HepG2 (cell line): ENCODE results near the gene DNAAF8. TPM values are rescaled to one million over a fixed set of nuclear protein-coding genes. Genes with fewer than 3 reads are reported as not detected.

Experiments
- ATAC-seq: fragments of 200-7000 bp; cut with Tn5 transposase; 3 replicates; pipeline ENCODE4 v1.9.1; 2020; ENCODE audit warnings: mild to moderate bottlenecking, moderate library complexity
- BruUV-seq: library from RNA; stranded (reverse); fragments of 400-500 nt; replicated peaks from 2 replicates; lab custom pipeline; 2021; lab: Mats Ljungman, UMichigan
- CTCF ChIA-PET: fragments of 300-600 bp; formaldehyde crosslinking; extraction: SDS; loops from one replicate; lab custom pipeline; 2021; ENCODE audit warnings: low total read pairs, inconsistent platforms, low intra/inter-chr PET ratio; lab: Yijun Ruan, JAX
- POLR2A ChIA-PET: fragments of 350-600 bp; sonication (Branson Sonifier 250); formaldehyde crosslinking; loops from one replicate; lab custom pipeline; 2020; ENCODE audit warnings: antibody characterized with exemption, inconsistent platforms; lab: Yijun Ruan, JAX
- DNase-seq: peaks from one replicate; pipeline ENCODE4 v3.0.0-alpha.2; 2015; ENCODE audit warnings: low spot score
- FAIRE-seq: peaks from 3 replicates; lab custom pipeline; 2011; peaks lifted over from hg19 to GRCh38; lab: Jason Lieb, UNC
- H2AFZ ChIP-seq: one replicate; pipeline ENCODE4 v1.6.1; 2011; ENCODE audit warnings: low read length, inconsistent platforms
- H3K27ac ChIP-seq: fragments of 300-600 bp; 3 replicates; pipeline ENCODE4 v1.8.0; 2011; ENCODE audit warnings: mixed run types, mild to moderate bottlenecking, mixed read lengths, low read length, inconsistent platforms; ENCODE audit not compliant: insufficient read depth; ENCODE audit errors: extremely low read length
- H3K27me3 ChIP-seq, 2 experiments: fragments of 200-600 bp in 1 of 2; 2 replicates in 1 of 2; 3 replicates in 1 of 2; pipeline versions ENCODE4 v1.6.0 to v1.8.0; 2011; ENCODE audit warnings: low read length in 2 of 2, mild to moderate bottlenecking in 2 of 2, moderate library complexity in 2 of 2, inconsistent platforms in 1 of 2; ENCODE audit not compliant: insufficient read depth in 2 of 2, control insufficient read depth in 1 of 2
- H3K36me3 ChIP-seq, 2 experiments: fragments of 200-600 bp in 1 of 2; replicated peaks in 1 of 2; 2 replicates in 1 of 2; 3 replicates in 1 of 2; pipeline versions ENCODE4 v1.5.1 to v1.8.0; 2011; ENCODE audit warnings: low read length in 2 of 2, inconsistent platforms in 1 of 2; ENCODE audit not compliant: insufficient read depth in 2 of 2, control insufficient read depth in 1 of 2
- H3K4me1 ChIP-seq: 2 replicates; pipeline ENCODE4 v1.5.1; 2012; ENCODE audit warnings: low read length, inconsistent platforms; ENCODE audit not compliant: insufficient read depth
- H3K4me2 ChIP-seq: 2 replicates; pipeline ENCODE4 v1.6.0; 2011; ENCODE audit warnings: low read depth, low read length, inconsistent platforms
- H3K4me3 ChIP-seq, 3 experiments: fragments of 200-600 bp in 1 of 3; sonication (generic), shearing (Covaris generic) in 1 of 3; replicated peaks in 1 of 3; 2 replicates each; pipeline ENCODE4 v1.5.1; 2011 to 2016; ENCODE audit warnings: low read length in 3 of 3, inconsistent platforms in 2 of 3, low read depth in 2 of 3, mild to moderate bottlenecking in 2 of 3, control low read depth in 1 of 3, mixed read lengths in 1 of 3; ENCODE audit not compliant: insufficient read depth in 1 of 3
- H3K79me2 ChIP-seq: one replicate; pipeline ENCODE4 v1.6.1; 2011; ENCODE audit warnings: low read length, inconsistent platforms; ENCODE audit not compliant: insufficient read depth
- H3K9ac ChIP-seq: 2 replicates; pipeline ENCODE4 v1.6.0; 2011; ENCODE audit warnings: mild to moderate bottlenecking, low read depth, low read length, inconsistent platforms; ENCODE audit not compliant: insufficient read depth
- H3K9me3 ChIP-seq: 2 replicates; pipeline ENCODE4 v1.5.1; 2012; ENCODE audit warnings: mild to moderate bottlenecking, low read length
- H4K20me1 ChIP-seq: 2 replicates; pipeline ENCODE4 v1.6.0; 2011; ENCODE audit warnings: inconsistent platforms, mild to moderate bottlenecking, low read length, moderate library complexity; ENCODE audit not compliant: insufficient read depth
- JUNB ChIP-seq: sonication (generic); formaldehyde crosslinking; IDR thresholded peaks from 2 replicates; pipeline ENCODE4 v1.8.0; 2022; ENCODE audit warnings: missing genetic modification reagents, mild to moderate bottlenecking, borderline replicate concordance
- KLF6 ChIP-seq: IDR thresholded peaks from 2 replicates; pipeline ENCODE4 v1.8.0; 2016; ENCODE audit warnings: missing biosample characterization, missing genetic modification reagents
- MED13 ChIP-seq: sonication (generic); formaldehyde crosslinking; IDR thresholded peaks from 2 replicates; pipeline ENCODE4 v1.5.0; 2020; ENCODE audit warnings: missing genetic modification reagents
- SMARCE1 ChIP-seq: fragments of 450-650 bp; IDR thresholded peaks from 2 replicates; pipeline ENCODE4 v1.6.1; 2017; ENCODE audit warnings: borderline replicate concordance
- TARDBP ChIP-seq: sonication (generic); formaldehyde crosslinking; IDR thresholded peaks from 2 replicates; pipeline ENCODE4 v1.8.0; 2022; ENCODE audit warnings: mild to moderate bottlenecking, missing genetic modification reagents
- THAP11 ChIP-seq: IDR thresholded peaks from 2 replicates; pipeline ENCODE4 v1.6.1; 2016; ENCODE audit warnings: missing biosample characterization, missing genetic modification reagents
- ZFP37 ChIP-seq: sonication (generic); formaldehyde crosslinking; IDR thresholded peaks from 2 replicates; pipeline ENCODE4 v1.4.0; 2020; ENCODE audit warnings: missing genetic modification reagents, borderline replicate concordance
- ZFP62 ChIP-seq: sonication (generic); formaldehyde crosslinking; IDR thresholded peaks from 2 replicates; pipeline ENCODE4 v1.4.0; 2020; ENCODE audit warnings: missing genetic modification reagents
- ZNF382 ChIP-seq: sonication (generic); formaldehyde crosslinking; IDR thresholded peaks from 2 replicates; pipeline ENCODE4 v1.5.0; 2020; ENCODE audit warnings: missing genetic modification reagents, mild to moderate bottlenecking, borderline replicate concordance
- ZNF569 ChIP-seq: sonication (generic); formaldehyde crosslinking; IDR thresholded peaks from 2 replicates; pipeline ENCODE4 v1.5.0; 2020; ENCODE audit warnings: mild to moderate bottlenecking, missing genetic modification reagents, moderate library complexity, borderline replicate concordance
- WGBS: methylation state at CpG from one replicate; pipeline ENCODE4 v1.1.6; 2017; ENCODE audit warnings: low lambda C conversion rate; 5-methylcytosine and 5-hydroxymethylcytosine counted together
- in situ Hi-C: cut with HindIII; loops from 2 replicates; pipeline ENCODE4 v1.10.0; 2017; ENCODE audit warnings: low pct_unique_long_range_greater_than_20kb; ENCODE audit not compliant: extremely low pct_ligation_motif_present
- intact Hi-C: fragments of 100-400 bp; cut with micrococcal nuclease; formaldehyde crosslinking; loops from one replicate; pipeline ENCODE4 v1.10.0; 2022; ENCODE audit not compliant: unreplicated experiment
- polyA plus RNA-seq, 8 experiments: library from polyadenylated mRNA; depleted of rRNA in 3 of 8; stranded (reverse) in 7 of 8; unstranded in 1 of 8; fragments of >200 nt; fragmentation: Illumina TruSeq in 4 of 8; extraction: Trizol in 4 of 8; gene quantifications; 2 replicates each; pipeline versions ENCODE4 v1.2.1 to v1.2.3, GENCODE V29; 2011 to 2016; ENCODE audit warnings: low read depth in 4 of 8, missing spikeins in 1 of 8, mixed read lengths in 1 of 8; ENCODE audit not compliant: insufficient read depth in 1 of 8
- total RNA-seq, 5 experiments: library from RNA; depleted of rRNA; stranded (reverse); fragments of >200 nt; fragmentation: Illumina TruSeq; extraction: Trizol; gene quantifications; 2 replicates each; pipeline ENCODE4 v1.2.3, GENCODE V29; 2016; ENCODE audit warnings: low read depth in 1 of 5
- TF ChIP-seq, protein P1 (sequence below): sonication (generic); formaldehyde crosslinking; conservative IDR thresholded peaks from 2 replicates; pipeline ENCODE4 v1.4.0; 2020; ENCODE audit warnings: missing genetic modification reagents
- TF ChIP-seq, protein P2 (sequence below): sonication (generic); formaldehyde crosslinking; IDR thresholded peaks from 2 replicates; pipeline ENCODE4 v1.4.0; 2020; ENCODE audit warnings: missing genetic modification reagents
- TF ChIP-seq, protein P3 (sequence below): sonication (generic); formaldehyde crosslinking; IDR thresholded peaks from 2 replicates; pipeline ENCODE4 v1.5.0; 2020; ENCODE audit warnings: missing genetic modification reagents

Gene DNAAF8
- total and polyA plus RNA-seq, 2 of the 13 experiments (the other 11 are each of a cell fraction or from before 2014, with no cell fraction given), result 0.44 TPM; not detected in 1

DNA sequence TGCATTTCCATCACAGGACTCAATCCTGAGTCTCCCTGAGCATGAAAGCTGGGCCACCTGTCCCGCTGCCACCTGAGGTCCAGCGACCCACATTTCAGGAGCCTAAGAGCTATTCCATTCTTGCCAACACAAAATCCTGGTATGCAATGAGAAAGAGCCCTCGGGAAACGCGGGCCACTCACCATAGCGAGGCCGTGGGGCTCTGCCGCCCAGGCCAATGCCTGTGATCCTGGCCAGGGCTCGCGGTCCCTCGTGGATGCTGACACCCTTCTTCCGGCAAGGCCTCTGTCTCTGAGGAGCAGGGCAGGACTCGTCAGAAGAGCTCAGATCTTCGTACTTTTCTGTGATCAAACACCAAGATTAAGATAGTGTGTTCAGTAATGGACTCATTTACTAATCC is 29.4 kb upstream of the DNAAF8 start:
- H3K4me1 ChIP-seq, result peaks cover 18% of the 10 kb centered on the region
- H3K36me3 ChIP-seq, result peaks cover 31 to 56% of the 10 kb centered on the region in 2 experiments
- no peak for ATAC-seq
- in situ Hi-C loops (no loop called here), intact Hi-C loops (no loop called here)
- no peak overlapping the region for H3K27ac ChIP-seq
- no TSS peak for BruUV-seq
- no peaks in the 10 kb centered on the region for H3K27me3 ChIP-seq
- H3K4me2 ChIP-seq, result no peak overlapping the region
- no peak for FAIRE-seq
- ChIA-PET CTCF (no interaction called here), POLR2A (no interaction called here)
- H2AFZ ChIP-seq, result no peak overlapping the region
- TF ChIP-seq ZFP37 (CRISPR knock-in tag) (no peak), ZFP62 (CRISPR knock-in tag) (no peak), JUNB (CRISPR knock-in tag) (no peak), MED13 (CRISPR knock-in tag) (no peak), THAP11 (no peak), ZNF569 (CRISPR knock-in tag) (no peak), SMARCE1 (no peak), KLF6 (no peak), ZNF382 (CRISPR knock-in tag) (no peak), TARDBP (CRISPR knock-in tag) (no peak)
- TF ChIP-seq, protein P1, sequence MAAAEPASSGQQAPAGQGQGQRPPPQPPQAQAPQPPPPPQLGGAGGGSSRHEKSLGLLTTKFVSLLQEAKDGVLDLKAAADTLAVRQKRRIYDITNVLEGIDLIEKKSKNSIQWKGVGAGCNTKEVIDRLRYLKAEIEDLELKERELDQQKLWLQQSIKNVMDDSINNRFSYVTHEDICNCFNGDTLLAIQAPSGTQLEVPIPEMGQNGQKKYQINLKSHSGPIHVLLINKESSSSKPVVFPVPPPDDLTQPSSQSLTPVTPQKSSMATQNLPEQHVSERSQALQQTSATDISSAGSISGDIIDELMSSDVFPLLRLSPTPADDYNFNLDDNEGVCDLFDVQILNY, result no peak
- TF ChIP-seq, protein P2, sequence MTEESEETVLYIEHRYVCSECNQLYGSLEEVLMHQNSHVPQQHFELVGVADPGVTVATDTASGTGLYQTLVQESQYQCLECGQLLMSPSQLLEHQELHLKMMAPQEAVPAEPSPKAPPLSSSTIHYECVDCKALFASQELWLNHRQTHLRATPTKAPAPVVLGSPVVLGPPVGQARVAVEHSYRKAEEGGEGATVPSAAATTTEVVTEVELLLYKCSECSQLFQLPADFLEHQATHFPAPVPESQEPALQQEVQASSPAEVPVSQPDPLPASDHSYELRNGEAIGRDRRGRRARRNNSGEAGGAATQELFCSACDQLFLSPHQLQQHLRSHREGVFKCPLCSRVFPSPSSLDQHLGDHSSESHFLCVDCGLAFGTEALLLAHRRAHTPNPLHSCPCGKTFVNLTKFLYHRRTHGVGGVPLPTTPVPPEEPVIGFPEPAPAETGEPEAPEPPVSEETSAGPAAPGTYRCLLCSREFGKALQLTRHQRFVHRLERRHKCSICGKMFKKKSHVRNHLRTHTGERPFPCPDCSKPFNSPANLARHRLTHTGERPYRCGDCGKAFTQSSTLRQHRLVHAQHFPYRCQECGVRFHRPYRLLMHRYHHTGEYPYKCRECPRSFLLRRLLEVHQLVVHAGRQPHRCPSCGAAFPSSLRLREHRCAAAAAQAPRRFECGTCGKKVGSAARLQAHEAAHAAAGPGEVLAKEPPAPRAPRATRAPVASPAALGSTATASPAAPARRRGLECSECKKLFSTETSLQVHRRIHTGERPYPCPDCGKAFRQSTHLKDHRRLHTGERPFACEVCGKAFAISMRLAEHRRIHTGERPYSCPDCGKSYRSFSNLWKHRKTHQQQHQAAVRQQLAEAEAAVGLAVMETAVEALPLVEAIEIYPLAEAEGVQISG (CRISPR knock-in tag), result no peak
- TF ChIP-seq, protein P3, sequence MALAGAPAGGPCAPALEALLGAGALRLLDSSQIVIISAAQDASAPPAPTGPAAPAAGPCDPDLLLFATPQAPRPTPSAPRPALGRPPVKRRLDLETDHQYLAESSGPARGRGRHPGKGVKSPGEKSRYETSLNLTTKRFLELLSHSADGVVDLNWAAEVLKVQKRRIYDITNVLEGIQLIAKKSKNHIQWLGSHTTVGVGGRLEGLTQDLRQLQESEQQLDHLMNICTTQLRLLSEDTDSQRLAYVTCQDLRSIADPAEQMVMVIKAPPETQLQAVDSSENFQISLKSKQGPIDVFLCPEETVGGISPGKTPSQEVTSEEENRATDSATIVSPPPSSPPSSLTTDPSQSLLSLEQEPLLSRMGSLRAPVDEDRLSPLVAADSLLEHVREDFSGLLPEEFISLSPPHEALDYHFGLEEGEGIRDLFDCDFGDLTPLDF (CRISPR knock-in tag), result no peak
- no peaks in the 10 kb centered on the region for H3K79me2 ChIP-seq
- WGBS, result 98% methylated on average over 6 of the region's 14 CpGs
- no peaks in the 10 kb centered on the region for H3K9me3 ChIP-seq
- H3K4me3 ChIP-seq, result no peak overlapping the region
- no peaks in the 10 kb centered on the region for H4K20me1 ChIP-seq
- no peak for DNase-seq
- H3K9ac ChIP-seq, result no peak overlapping the region
